GM13977 (cell line): ENCODE measurements around the gene CLDN14.

ENCODE experiments used
- DNase-seq: peaks from one replicate; pipeline ENCODE4 v3.0.0; 2012; ENCODE audit warnings: low spot score
- CTCF ChIP-seq: IDR thresholded peaks from 2 replicates; pipeline ENCODE4 v1.5.1; 2012; ENCODE audit warnings: mild to moderate bottlenecking, control low read depth; ENCODE audit not compliant: insufficient read depth; ENCODE audit errors: extremely low read depth, missing control alignments
- in situ Hi-C: fragments of 300-500 bp; cut with MboI; formaldehyde crosslinking; loops from one replicate; pipeline ENCODE4 v1.12.0; 2022; ENCODE audit warnings: low sequenced_read_pairs, low pct_unique_long_range_greater_than_20kb, mixed read lengths, inconsistent platforms; ENCODE audit not compliant: unreplicated experiment

The CLDN14 gene

GRCh38 chr21:36446301-36446700 is 33.6 kb downstream of the CLDN14 start:
- in situ Hi-C loops = no loop called here
- DNase-seq = no peak
- no peak for TF ChIP-seq CTCF

GRCh38 chr21:36441715-36442114 is 38.2 kb downstream of the CLDN14 start:
- TF ChIP-seq CTCF = no peak
- DNase-seq = no peak
- in situ Hi-C loops = no loop called here

- in situ Hi-C loops = no loop called here
- no peak for DNase-seq
- no peak for TF ChIP-seq CTCF
Measured at GRCh38 chr21:36437745-36438128, 42.2 kb downstream of the CLDN14 start.

GRCh38 chr21:36436829-36437744 is 42.8 kb downstream of the CLDN14 start:
- DNase-seq = no peak
- in situ Hi-C loops = no loop called here
- no peak for TF ChIP-seq CTCF

GRCh38 chr21:36434144-36434543 is 45.8 kb downstream of the CLDN14 start:
- DNase-seq = no peak
- in situ Hi-C loops = no loop called here

GRCh38 chr21:36433059-36433709 is 46.7 kb downstream of the CLDN14 start:
- in situ Hi-C loops = no loop called here
- no peak for TF ChIP-seq CTCF
- DNase-seq = no peak

More at GRCh38 chr21:36434144-36434543, 45.8 kb downstream of the CLDN14 start:
- TF ChIP-seq CTCF = no peak
